Stomach (tissue), 9 donors: Measurements from ENCODE around the gene COBL. TPM values are rescaled to one million over a fixed set of nuclear protein-coding genes. Genes with fewer than 3 reads are reported as not detected.

ENCODE experiments used
- DNase-seq, 2 donors: peaks; one replicate each; pipeline versions ENCODE4 v3.0.0 to v3.0.0-alpha.2; 2013 to 2019
- H3K27ac ChIP-seq, 5 donors: fragments of 200-600 bp in 4 of 5; sonication (generic) in 4 of 5; one replicate each; pipeline ENCODE4 v1.5.1; 2013 to 2019; ENCODE audit warnings: mild to moderate bottlenecking in 1 of 5, moderate library complexity in 1 of 5
- H3K27me3 ChIP-seq, 3 donors: fragments of 200-600 bp; sonication (generic); one replicate each; pipeline ENCODE4 v1.5.1; 2017 to 2019; ENCODE audit warnings: mixed run types in 1 of 3
- H3K36me3 ChIP-seq, 4 donors: fragments of 200-600 bp; sonication (generic); 1 replicate in 3 of 4; 2 replicates in 1 of 4; pipeline ENCODE4 v1.5.1; 2016 to 2019
- H3K4me1 ChIP-seq, 4 donors: fragments of 200-600 bp; sonication (generic); one replicate each; pipeline ENCODE4 v1.5.1; 2016 to 2019
- H3K4me3 ChIP-seq, 4 donors: fragments of 200-600 bp; sonication (generic) in 3 of 4; one replicate each; pipeline ENCODE4 v1.5.1; 2016 to 2019; ENCODE audit warnings: mild to moderate bottlenecking in 1 of 4
- H3K9me3 ChIP-seq, 4 donors: fragments of 200-600 bp; sonication (generic); one replicate each; pipeline ENCODE4 v1.5.1; 2016 to 2019
- EP300 ChIP-seq: sonication (generic); formaldehyde crosslinking; IDR thresholded peaks from one replicate; pipeline ENCODE4 v1.6.1; 2017; ENCODE audit warnings: antibody characterized with exemption
- POLR2A ChIP-seq, 4 donors: fragments of 450-650 bp; IDR thresholded peaks; one replicate each; pipeline ENCODE4 v1.6.1; 2016; ENCODE audit warnings: antibody characterized with exemption in 4 of 4, control low read depth in 2 of 4, mild to moderate bottlenecking in 1 of 4, moderate library complexity in 1 of 4
- POLR2AphosphoS5 ChIP-seq, 3 donors: sonication (generic); formaldehyde crosslinking; IDR thresholded peaks; one replicate each; pipeline ENCODE4 v1.6.1; 2016; ENCODE audit warnings: antibody characterized with exemption in 3 of 3
- WGBS, 5 donors: extraction: QIAGEN DNeasy Blood & Tissue Kit in 3 of 5; methylation state at CpG; one replicate each; pipeline versions ENCODE4 v1.1.5 to v1.1.7; 2013 to 2018; 5-methylcytosine and 5-hydroxymethylcytosine counted together
- intact Hi-C: fragments of 100-400 bp; cut with DNase I; formaldehyde crosslinking; loops from one replicate; pipeline ENCODE4 v1.15.1; 2023; ENCODE audit warnings: low total_unique reads
- polyA plus RNA-seq, 3 donors: library from polyadenylated mRNA; stranded (reverse); fragments of 200-250 nt; gene quantifications; one replicate each; pipeline ENCODE4 v1.2.3, GENCODE V29; 2013
- total RNA-seq, 5 donors: library from RNA; depleted of rRNA; stranded (reverse); fragments of >200 nt; gene quantifications; one replicate each; pipeline versions ENCODE4 v1.1.0 to v1.2.3, GENCODE V29; 2014 to 2016
- TF ChIP-seq, protein P1 (sequence below), 7 experiments: fragments of 450-650 bp in 4 of 7; fragments of 200-600 bp in 3 of 7; sonication (generic) in 3 of 7; IDR thresholded peaks; one replicate each; pipeline ENCODE4 v1.5.1; 2016 to 2019; ENCODE audit warnings: antibody characterized with exemption in 7 of 7, control low read depth in 2 of 7, mild to moderate bottlenecking in 1 of 7
- donor health status: healthy with polysubstance abuse.
- donor health status: Bipolar disorder and iron deficiency.
- donor health status: healthy.

Gene COBL
- total and polyA plus RNA-seq, 8 donors, result 4.9 to 79.9 (median 16.0) TPM

DNA sequence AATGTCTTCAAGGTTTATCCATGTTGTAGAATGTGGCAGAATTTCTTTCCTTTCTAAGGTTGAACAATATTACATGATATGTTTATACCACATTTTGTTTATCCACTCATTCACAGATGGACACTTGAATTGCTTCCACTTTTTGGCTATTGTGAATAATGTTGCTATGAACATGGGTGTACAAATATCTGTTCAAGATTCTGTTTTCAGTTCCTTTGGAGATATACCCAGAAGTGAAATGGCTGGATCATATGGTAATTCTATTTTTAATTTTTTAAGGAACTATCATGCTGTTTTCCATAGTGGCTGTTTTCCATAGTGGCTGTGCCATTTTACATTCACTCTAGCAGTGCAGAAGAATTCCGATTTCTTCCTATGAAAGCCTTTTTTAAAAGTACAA, 339.2 kb downstream of the COBL start:
- no peak for TF ChIP-seq POLR2A (IDR thresholded peaks at IDR 0.05)
- TF ChIP-seq POLR2AphosphoS5 (IDR thresholded peaks at IDR 0.05), result no peak
- TF ChIP-seq EP300, result no peak
- TF ChIP-seq, protein P1, sequence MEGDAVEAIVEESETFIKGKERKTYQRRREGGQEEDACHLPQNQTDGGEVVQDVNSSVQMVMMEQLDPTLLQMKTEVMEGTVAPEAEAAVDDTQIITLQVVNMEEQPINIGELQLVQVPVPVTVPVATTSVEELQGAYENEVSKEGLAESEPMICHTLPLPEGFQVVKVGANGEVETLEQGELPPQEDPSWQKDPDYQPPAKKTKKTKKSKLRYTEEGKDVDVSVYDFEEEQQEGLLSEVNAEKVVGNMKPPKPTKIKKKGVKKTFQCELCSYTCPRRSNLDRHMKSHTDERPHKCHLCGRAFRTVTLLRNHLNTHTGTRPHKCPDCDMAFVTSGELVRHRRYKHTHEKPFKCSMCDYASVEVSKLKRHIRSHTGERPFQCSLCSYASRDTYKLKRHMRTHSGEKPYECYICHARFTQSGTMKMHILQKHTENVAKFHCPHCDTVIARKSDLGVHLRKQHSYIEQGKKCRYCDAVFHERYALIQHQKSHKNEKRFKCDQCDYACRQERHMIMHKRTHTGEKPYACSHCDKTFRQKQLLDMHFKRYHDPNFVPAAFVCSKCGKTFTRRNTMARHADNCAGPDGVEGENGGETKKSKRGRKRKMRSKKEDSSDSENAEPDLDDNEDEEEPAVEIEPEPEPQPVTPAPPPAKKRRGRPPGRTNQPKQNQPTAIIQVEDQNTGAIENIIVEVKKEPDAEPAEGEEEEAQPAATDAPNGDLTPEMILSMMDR (IDR thresholded peaks at IDR 0.05), result no peak
- Histone ChIP-seq H3K4me3 (no peak overlapping the region), H3K9me3 (peaks cover 0 to 8% (median 0%) of the 10 kb centered on the region in 4 donors), H3K36me3 (no peaks in the 10 kb centered on the region), H3K27ac (no peak overlapping the region), H3K4me1 (no peaks in the 10 kb centered on the region), H3K27me3 (peaks cover 0 to 2% (median 0%) of the 10 kb centered on the region in 3 donors)
- 81 to 96% (median 94%) methylated on average over 1 of the region's 1 CpG for WGBS, 5 donors
- no peak for DNase-seq
- intact Hi-C loops, result no loop called here

DNA sequence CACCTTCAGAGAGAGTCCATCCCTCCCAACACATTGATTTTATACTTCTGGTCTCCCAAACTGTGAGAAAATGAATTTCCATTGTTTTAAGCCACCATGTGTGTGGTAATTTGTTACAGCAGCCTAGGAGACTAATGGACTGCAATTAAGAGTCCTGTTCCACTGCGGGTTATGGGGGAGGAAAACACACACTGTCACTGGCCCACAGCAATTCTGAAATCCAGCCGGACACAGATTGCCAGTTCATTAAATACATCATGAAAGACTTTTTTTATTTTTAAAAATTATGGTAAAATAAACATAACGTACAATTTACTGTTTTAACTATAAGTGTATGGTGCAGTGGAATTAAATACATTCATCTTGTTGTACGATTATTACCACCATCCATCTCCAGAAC, 340.5 kb downstream of the COBL start:
- TF ChIP-seq POLR2A (IDR thresholded peaks at IDR 0.05) (no peak), EP300 (no peak), POLR2AphosphoS5 (IDR thresholded peaks at IDR 0.05) (no peak)
- TF ChIP-seq, protein P1 (IDR thresholded peaks at IDR 0.05), result no peak
- Histone ChIP-seq H3K4me1 (no peaks in the 10 kb centered on the region), H3K36me3 (no peaks in the 10 kb centered on the region), H3K4me3 (no peak overlapping the region), H3K27me3 (no peaks in the 10 kb centered on the region), H3K27ac (no peak overlapping the region), H3K9me3 (peaks cover 0 to 8% (median 0%) of the 10 kb centered on the region in 4 donors)
- 86 to 94% (median 91%) methylated on average over 4 of the region's 4 CpGs for WGBS, 5 donors
- no peak for DNase-seq
- intact Hi-C loops, result no loop called here

DNA sequence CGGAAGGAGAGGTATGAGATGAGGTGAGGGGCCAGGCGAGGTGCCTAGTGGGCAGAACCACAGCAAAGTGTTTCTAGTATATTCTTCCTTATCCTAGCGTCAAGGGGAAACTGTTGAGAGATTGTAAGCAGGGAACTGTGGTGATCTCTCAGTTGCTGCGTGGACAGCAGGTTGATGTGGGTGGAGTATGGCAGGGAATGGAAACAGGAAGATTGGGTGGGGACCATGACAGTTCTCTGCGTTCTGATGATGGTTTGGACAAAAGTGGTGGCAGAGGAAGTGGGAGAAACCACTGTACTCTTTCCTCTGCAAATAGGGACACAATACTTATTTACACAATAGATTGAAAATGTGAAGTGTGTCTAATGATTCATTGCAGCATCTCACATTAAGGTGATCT, 342.4 kb downstream of the COBL start:
- intact Hi-C loops, result no loop called here
- H3K36me3 ChIP-seq, result no peaks in the 10 kb centered on the region
- TF ChIP-seq, protein P1 (IDR thresholded peaks at IDR 0.05), result no peak
- TF ChIP-seq POLR2A (IDR thresholded peaks at IDR 0.05) (no peak), POLR2AphosphoS5 (IDR thresholded peaks at IDR 0.05) (no peak), EP300 (no peak)

DNA sequence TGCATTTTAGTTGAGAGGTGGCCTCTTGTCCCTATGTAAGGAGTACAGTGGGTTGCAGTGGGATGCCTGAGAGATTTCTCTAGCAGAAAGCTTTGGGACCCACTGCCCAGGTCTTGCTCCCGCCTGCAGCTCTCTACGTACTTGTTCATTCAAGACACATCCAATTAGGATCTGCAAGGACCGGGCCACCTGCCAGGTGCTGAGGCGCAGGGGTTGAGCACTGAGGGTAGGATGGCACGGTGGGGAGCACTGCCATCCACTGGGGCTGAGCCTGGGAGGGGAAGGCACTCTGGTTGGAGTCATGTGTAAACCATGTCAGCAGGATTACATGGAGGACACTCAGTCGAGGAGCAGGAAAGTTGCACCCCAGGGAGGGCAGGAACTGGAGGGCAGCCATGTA, 342.8 kb downstream of the COBL start:
- H3K9me3 ChIP-seq, result peaks cover 0 to 8% (median 0%) of the 10 kb centered on the region in 4 donors
- WGBS, 5 donors, result 88 to 92% (median 90%) methylated on average over 6 of the region's 6 CpGs
- no peak for DNase-seq

More for the DNA sequence above, 342.4 kb downstream of the COBL start:
- H3K9me3 ChIP-seq, result peaks cover 0 to 8% (median 0%) of the 10 kb centered on the region in 4 donors
- no peak overlapping the region for H3K27ac ChIP-seq
- WGBS, 5 donors, result 63 to 80% (median 68%) methylated on average over 5 of the region's 5 CpGs
- no peak for DNase-seq
- H3K4me3 ChIP-seq, result no peak overlapping the region
- H3K27me3 ChIP-seq, result no peaks in the 10 kb centered on the region
- no peaks in the 10 kb centered on the region for H3K4me1 ChIP-seq

More for the DNA sequence above, 342.8 kb downstream of the COBL start:
- no peak overlapping the region for H3K27ac ChIP-seq
- H3K4me3 ChIP-seq, result no peak overlapping the region
- intact Hi-C loops, result no loop called here
- H3K27me3 ChIP-seq, result no peaks in the 10 kb centered on the region
- TF ChIP-seq POLR2A (IDR thresholded peaks at IDR 0.05) (no peak), EP300 (no peak), POLR2AphosphoS5 (IDR thresholded peaks at IDR 0.05) (no peak)
- TF ChIP-seq, protein P1 (IDR thresholded peaks at IDR 0.05), result no peak
- H3K36me3 ChIP-seq, result no peaks in the 10 kb centered on the region
- no peaks in the 10 kb centered on the region for H3K4me1 ChIP-seq
